HG03025 (cell line): ENCODE data around the gene RRN3.
"Not testable (repeated sequence)": the region's sequence is repeated elsewhere in the genome, so short reads cannot be mapped to it uniquely, and the experiment has no call there.

Experiments used
- ATAC-seq: cut with Tn5 transposase; IDR thresholded peaks from one replicate; pipeline ENCODE4 v1.9.1; 2021; ENCODE audit warnings: mild to moderate bottlenecking, moderate library complexity; ENCODE audit not compliant: unreplicated experiment, low FRiP score

Gene RRN3

GRCh38 chr16:15053904-15054303 lies 40.2 kb downstream of the RRN3 start:
- ATAC-seq, result no peak

GRCh38 chr16:15052747-15053476 lies 41.2 kb downstream of the RRN3 start:
- no peak for ATAC-seq

- ATAC-seq, result no peak
These were observed 42.6 kb downstream of the RRN3 start for GRCh38 chr16:15051387-15051951.

GRCh38 chr16:15050440-15050839 lies 43.6 kb downstream of the RRN3 start:
- not testable (repeated sequence) for ATAC-seq

GRCh38 chr16:15049581-15050180 lies 44.4 kb downstream of the RRN3 start:
- ATAC-seq, result no peak

GRCh38 chr16:15046692-15047376 lies 47.2 kb downstream of the RRN3 start:
- ATAC-seq, result no peak

- not testable (repeated sequence) for ATAC-seq
These were observed 48.8 kb downstream of the RRN3 start for GRCh38 chr16:15045270-15045669.

- ATAC-seq, result no peak
These were observed 49.8 kb downstream of the RRN3 start for GRCh38 chr16:15044286-15044685.

GRCh38 chr16:15043344-15043743 lies 50.7 kb downstream of the RRN3 start:
- ATAC-seq, result no peak

- no peak for ATAC-seq
These were observed 52.6 kb downstream of the RRN3 start for GRCh38 chr16:15041271-15042004.

GRCh38 chr16:15038689-15039088 lies 55.4 kb downstream of the RRN3 start:
- ATAC-seq, result no peak

- ATAC-seq, result no peak
These were observed 56.3 kb downstream of the RRN3 start for GRCh38 chr16:15037745-15038144.

- ATAC-seq, result no peak
These were observed 57.1 kb downstream of the RRN3 start for GRCh38 chr16:15037003-15037402.

- ATAC-seq, result no peak
These were observed 58.8 kb downstream of the RRN3 start for GRCh38 chr16:15035163-15035729.

GRCh38 chr16:15034266-15035162 lies 59.6 kb downstream of the RRN3 start:
- no peak for ATAC-seq

- ATAC-seq, result no peak
These were observed 60.8 kb downstream of the RRN3 start for GRCh38 chr16:15033309-15033707.

- ATAC-seq, result no peak
These were observed 61.3 kb downstream of the RRN3 start for GRCh38 chr16:15032547-15033308.

- ATAC-seq, result no peak
These were observed 62.5 kb downstream of the RRN3 start for GRCh38 chr16:15031586-15031985.

- no peak for ATAC-seq
These were observed 62.9 kb downstream of the RRN3 start for GRCh38 chr16:15031179-15031578.
